GM21717 (cell line): ENCODE results near the gene VCAN.

Experiments
- ATAC-seq: cut with Tn5 transposase; IDR thresholded peaks from one replicate; pipeline ENCODE4 v1.9.1; 2021; ENCODE audit warnings: mild to moderate bottlenecking, moderate library complexity; ENCODE audit not compliant: unreplicated experiment

The VCAN gene

DNA sequence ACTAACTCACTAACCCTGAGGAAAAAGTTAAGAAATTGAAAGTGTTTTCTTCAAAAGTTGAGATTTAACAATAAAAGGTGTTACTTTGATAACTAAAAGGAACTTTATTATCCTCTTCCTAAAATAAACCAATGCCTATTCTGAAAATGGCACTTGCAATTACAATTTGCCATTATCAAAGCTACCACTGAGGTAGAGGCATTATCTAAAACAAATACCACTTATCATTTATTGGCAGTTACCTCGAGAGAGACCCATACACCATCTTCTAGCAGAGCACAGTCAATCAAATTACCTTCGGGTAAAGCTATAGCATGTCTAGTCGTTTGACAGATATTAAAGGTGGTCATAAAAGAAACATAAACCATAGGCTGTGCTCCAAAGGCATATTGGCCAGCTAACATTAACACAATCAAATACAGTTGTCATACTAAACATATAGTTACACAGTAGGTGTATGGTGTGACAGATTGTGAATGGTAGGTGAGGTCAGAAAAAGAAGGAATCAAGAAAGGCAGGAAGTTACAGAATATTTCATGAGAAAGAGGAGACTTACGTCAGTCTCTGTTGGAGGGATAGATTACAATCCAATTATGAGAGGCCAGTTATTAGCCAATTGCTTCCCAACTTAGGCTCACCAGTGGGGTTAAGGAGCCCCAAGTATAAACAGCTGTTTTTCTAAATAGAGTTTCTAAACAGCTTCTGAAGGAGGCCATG is 56.3 kb downstream of the VCAN start:
- ATAC-seq = no peak

DNA sequence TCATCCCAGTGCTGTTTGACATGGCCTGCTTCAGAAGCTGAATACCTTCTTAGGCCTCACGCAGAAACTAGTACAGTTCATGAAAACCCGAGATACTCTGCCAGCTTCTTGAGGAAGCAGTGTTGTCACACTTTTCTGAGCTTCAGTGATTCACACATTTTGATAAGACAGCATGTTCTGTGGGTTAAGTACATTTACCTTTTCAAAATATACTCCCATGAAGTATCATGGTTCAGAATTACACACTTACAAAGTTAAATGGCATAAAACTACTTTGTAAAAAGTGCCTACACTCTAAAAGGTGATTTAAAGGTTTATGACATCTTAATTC is 56.9 kb downstream of the VCAN start:
- ATAC-seq = no peak

DNA sequence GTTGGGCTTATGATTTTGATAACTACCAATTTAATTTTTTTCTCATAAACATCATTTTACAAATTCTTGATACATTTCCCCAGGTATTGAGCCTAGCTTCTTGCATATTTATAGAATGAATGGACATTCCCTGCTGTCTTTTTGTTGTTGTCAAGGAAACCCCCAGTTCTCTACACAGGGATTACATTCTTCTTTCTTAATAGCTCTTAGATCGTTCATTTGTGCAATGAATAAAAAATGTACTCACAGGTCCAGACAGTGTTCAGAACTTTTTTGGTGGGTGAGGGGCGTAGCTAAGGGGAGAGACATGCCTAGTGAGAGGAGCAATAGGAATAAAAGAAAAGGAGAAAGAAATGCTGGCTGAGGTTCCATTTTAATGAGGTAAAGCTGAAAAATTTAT is 58.6 kb downstream of the VCAN start:
- no peak for ATAC-seq

DNA sequence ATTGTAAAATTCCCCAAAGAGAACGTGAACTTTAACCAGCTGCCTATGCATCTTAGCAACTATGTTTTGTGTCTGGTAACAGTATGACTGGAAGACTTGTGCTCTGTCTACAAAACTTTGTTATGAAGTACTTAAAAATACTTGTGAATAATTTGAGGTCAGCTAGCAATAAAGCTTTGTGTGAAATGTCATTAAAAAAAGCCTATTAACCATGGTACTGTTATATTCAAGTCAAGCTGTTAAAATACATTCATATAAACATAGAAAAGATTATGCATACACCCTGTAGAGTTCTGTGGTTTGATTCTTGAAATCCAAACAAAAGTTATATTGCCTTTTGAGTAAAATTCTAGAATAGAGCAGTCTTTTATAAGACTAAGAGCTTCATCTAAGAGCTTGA is 60.1 kb downstream of the VCAN start:
- no peak for ATAC-seq

DNA sequence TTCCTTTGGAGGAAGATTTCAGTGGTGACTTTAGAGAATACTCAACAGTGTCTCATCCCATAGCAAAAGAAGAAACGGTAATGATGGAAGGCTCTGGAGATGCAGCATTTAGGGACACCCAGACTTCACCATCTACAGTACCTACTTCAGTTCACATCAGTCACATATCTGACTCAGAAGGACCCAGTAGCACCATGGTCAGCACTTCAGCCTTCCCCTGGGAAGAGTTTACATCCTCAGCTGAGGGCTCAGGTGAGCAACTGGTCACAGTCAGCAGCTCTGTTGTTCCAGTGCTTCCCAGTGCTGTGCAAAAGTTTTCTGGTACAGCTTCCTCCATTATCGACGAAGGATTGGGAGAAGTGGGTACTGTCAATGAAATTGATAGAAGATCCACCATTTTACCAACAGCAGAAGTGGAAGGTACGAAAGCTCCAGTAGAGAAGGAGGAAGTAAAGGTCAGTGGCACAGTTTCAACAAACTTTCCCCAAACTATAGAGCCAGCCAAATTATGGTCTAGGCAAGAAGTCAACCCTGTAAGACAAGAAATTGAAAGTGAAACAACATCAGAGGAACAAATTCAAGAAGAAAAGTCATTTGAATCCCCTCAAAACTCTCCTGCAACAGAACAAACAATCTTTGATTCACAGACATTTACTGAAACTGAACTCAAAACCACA is 67.4 kb downstream of the VCAN start:
- ATAC-seq = peak; percentile 87

DNA sequence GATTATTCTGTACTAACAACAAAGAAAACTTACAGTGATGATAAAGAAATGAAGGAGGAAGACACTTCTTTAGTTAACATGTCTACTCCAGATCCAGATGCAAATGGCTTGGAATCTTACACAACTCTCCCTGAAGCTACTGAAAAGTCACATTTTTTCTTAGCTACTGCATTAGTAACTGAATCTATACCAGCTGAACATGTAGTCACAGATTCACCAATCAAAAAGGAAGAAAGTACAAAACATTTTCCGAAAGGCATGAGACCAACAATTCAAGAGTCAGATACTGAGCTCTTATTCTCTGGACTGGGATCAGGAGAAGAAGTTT is 67.9 kb downstream of the VCAN start:
- no peak for ATAC-seq

DNA sequence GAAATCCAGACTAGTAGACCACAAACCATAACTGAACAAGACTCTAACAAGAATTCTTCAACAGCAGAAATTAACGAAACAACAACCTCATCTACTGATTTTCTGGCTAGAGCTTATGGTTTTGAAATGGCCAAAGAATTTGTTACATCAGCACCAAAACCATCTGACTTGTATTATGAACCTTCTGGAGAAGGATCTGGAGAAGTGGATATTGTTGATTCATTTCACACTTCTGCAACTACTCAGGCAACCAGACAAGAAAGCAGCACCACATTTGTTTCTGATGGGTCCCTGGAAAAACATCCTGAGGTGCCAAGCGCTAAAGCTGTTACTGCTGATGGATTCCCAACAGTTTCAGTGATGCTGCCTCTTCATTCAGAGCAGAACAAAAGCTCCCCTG is 68.6 kb downstream of the VCAN start:
- ATAC-seq = no peak

DNA sequence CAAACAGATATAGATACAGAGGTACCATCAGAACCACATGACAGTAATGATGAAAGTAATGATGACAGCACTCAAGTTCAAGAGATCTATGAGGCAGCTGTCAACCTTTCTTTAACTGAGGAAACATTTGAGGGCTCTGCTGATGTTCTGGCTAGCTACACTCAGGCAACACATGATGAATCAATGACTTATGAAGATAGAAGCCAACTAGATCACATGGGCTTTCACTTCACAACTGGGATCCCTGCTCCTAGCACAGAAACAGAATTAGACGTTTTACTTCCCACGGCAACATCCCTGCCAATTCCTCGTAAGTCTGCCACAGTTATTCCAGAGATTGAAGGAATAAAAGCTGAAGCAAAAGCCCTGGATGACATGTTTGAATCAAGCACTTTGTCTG is 69.2 kb downstream of the VCAN start:
- ATAC-seq = no peak

DNA sequence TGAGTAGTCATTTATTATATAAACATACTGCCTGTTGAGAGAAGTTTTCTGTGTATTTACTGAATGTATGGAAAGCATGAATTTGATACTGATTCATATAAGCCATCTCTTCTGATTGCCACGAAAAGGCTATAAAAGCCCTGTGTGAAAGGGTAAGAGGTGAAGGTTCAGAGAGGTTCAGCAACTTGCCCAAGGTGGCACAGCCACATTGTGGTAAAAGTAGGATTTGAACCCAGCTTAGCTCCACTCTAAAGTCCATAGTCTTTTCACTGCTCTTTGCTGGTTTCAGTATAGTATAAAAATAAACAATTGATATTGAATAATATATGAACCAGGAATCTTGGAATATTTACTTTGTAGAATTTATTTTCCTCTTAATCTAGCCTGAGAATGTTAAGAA is 71.3 kb downstream of the VCAN start:
- no peak for ATAC-seq

DNA sequence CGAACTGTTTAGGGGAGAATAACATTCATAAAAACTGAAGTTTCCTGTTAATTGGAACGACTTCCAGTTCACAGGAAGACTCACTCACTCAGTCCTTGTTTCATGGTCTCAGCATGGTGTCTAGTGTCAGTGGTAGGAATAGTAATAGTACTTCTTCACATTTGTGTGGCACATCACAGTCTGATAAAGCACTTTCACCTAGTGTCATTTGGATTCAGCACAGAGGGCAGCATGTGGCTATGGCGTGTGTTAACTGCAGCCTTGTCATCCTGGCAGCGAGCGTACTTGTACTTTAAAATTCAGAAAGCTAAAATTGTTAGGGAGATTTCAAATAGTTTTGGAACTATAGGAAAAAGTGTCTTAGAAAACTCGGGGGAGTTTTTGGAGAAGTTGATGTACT is 72.4 kb downstream of the VCAN start:
- ATAC-seq = no peak

DNA sequence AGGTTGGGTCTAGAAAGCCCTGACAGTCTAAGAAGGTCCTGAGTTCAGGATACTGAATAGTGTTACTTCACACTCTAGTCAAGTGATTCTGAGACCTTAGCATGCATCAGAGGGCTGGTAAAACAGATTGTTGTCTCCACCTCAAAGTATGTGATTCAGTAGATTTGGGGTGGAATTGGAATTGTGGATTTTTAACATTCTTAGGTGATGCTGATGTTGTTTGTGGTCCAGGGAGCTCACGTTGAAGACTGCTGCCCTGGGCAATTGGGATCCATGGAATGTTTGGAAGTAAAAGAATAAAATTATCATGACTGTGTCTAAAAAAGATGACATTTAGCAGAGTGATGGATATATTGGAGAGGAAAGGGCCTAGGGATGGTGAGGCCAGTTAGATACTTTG is 75.6 kb downstream of the VCAN start:
- ATAC-seq = no peak

DNA sequence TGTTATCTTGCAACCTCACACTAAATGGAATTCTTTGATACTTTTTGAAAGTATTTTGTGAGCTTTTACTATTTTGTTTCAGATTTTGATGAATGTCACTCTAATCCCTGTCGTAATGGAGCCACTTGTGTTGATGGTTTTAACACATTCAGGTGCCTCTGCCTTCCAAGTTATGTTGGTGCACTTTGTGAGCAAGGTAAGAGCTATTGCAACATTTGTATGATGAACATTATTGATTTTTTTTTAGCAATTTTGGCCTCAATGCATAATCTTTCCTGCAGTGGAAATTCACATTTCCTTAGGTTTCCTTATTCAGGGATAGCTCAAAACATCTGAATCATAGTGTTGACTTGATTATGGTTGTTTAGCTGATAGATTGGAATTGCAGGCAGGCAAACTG is 76.3 kb downstream of the VCAN start:
- no peak for ATAC-seq

DNA sequence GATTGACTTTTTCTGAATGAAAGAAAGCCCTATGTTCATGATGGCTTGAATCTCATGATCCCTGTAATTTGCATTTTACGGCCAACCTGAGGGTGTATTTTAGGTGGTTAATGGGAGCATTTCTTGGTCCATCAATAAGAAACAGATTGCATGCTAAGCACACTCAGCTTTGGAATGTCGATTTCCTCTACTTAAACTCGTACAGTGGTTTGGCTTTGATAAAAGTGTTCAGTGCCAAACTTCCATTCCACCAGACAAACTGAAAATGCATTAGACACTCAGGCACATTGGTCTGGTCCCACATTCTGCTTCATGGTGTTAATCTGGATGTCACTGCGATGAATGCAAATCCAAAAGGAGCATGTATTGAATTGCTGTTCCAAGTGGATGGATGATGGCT is 77.0 kb downstream of the VCAN start:
- no peak for ATAC-seq

DNA sequence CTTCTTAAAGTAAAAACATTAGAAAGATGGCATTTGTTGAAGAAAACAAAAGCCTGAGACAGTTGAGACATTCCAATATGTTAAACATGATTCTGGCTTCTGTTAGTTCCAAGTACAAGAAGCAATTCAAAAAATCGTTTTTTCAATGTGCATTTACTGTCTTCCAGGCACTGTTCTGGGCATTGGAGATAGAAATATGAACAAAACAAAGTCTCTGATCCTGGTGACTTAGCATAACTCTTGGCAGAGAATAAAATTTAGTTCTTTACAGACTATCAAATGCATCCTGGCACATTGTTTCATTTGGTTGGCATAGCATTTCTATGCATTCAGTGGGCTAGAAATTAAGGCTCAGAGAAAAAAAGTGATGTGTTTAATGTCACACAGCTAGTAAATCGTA is 77.5 kb downstream of the VCAN start:
- no peak for ATAC-seq

DNA sequence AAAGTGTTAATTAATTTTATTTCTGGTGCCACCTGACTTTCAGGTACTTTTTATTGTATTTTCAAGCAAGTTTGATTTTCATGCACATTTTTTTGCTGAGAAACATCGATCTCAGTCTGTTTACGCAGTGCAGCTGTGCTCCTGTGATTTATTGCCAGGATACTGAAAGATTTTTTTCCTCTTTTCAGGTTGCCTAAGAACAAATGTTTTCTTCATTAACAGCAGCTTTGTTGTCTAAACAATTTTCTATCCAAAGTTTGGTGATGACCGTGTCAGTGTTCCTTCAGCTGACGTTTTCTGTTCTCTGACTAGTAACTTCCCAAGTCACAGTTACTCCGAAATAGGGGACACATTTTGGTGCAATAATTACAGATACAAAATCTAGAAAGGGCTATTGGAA is 78.1 kb downstream of the VCAN start:
- no peak for ATAC-seq

DNA sequence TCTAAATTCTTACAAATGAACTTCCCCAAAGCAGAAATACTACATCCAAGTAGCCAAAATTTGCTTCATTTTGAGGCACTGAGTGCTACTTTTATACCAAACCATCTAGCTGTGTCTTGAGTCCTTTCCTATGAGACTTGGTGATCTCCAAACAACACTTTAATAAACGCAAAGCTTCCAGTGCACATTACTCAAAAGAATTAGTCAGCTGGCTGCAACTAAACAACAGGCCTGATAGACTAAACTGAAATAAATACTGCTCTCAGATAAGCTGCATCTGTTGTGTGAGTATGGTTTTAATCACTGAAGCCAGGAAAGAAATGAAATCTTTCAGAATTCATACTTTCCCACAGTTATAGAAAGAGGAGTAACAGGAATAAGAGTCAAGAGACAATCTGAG is 80.3 kb downstream of the VCAN start:
- ATAC-seq = no peak

DNA sequence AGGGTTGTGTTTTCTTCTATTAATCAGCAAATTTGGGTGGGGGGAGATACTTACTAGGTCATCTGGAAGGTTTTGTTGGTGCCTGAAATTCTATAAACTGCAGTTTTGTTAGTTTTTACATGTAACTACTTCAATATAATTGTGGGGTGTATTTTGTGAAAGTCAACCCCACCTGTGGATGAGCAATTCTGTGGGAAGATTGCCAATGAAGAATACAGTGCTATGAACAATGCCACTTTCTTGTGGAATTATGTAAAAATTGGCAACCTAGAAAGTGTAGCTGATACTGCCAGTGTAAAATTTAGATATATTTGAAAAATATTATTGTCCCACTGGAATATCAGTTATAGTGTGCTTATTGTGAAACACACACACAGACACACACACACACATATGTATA is 80.7 kb downstream of the VCAN start:
- no peak for ATAC-seq

DNA sequence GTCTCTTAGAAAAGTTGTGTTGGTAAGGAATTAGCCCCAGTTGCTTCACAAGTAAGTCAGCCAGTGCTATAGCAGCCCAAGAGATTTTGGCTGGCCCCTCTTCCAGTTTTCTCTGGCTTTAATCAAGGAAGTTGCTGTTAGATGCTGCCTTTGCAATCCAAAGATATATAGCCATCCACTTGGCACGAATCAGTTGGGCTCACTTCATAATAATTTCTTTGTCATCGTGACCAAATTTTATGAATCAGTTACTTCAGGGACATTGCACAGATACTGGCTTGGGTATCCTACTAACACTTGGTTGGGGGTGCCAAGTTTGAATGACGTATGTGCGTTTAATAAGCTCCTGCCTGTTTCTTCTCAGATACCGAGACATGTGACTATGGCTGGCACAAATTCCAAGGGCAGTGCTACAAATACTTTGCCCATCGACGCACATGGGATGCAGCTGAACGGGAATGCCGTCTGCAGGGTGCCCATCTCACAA is 81.5 kb downstream of the VCAN start:
- no peak for ATAC-seq

DNA sequence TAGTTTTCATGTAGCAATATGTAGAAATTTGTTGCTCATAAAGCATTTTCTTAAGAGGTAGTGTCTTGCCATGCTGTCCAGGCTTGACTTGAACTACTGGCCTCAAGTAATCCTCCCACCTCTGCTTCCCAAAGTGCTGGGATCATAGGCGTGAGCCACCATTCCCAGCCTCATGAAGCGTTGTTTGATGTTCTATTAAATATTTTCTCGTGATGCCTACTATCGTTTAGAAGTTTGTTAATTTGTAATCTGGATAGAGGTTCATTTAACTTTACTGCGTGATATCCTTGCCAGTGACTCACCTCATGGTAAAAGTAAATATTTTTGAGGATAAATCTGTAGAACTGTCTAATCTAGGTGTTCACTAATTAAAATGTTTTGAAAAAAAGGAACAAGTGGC is 82.6 kb downstream of the VCAN start:
- no peak for ATAC-seq

DNA sequence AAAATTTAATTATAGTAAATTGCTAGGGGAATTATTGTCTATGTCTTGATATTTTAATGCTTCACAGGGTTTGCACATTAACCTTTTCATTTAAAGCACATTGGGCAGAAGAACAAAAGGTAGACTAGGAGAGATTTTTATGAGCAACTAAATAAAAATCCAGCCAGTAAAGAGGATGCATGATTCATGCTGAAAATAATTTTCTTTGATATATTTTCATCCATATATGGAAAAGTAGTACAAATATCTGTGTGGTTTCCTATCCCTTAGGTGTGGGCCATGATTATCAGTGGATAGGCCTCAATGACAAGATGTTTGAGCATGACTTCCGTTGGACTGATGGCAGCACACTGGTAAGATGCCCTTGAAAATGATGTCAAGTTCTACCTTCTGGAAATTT is 83.1 kb downstream of the VCAN start:
- no peak for ATAC-seq

DNA sequence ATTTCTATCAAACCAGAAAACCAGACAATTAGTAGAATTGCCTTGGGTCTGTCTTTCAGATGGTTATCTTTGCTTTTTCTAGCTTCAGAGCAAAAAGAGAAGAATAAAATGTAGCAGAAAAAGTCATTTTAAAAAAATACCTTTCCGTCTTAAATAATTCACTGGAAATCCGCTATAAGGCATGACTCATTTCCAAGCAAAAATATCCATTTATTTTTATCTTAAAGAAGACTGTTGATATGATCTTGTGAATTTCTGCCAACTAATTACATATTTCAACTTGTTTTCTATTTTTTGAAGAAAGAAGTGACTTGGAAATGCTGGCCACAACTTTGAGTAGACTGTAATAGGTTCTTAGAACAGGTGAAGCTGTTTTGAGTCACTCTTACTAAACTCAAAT is 83.7 kb downstream of the VCAN start:
- no peak for ATAC-seq

DNA sequence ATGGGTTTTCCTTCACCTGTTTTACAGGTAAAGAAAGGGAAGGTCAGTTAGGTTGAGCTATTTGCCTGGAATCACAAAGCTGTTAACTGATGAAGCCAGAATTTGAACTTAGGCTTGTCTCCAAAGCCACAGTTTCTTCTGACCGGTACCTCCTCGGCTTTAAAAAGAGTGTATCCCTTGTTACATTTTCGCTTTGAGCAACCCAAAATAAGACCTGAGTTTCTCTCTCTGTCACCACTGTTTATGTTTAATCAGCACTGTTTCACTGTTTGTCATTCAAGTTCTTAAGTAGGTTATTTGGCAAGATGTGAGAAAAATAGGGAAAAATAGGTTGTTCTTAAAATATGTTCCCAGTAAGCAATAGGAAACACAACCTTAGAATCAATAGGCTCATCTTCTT is 84.6 kb downstream of the VCAN start:
- ATAC-seq = no peak

DNA sequence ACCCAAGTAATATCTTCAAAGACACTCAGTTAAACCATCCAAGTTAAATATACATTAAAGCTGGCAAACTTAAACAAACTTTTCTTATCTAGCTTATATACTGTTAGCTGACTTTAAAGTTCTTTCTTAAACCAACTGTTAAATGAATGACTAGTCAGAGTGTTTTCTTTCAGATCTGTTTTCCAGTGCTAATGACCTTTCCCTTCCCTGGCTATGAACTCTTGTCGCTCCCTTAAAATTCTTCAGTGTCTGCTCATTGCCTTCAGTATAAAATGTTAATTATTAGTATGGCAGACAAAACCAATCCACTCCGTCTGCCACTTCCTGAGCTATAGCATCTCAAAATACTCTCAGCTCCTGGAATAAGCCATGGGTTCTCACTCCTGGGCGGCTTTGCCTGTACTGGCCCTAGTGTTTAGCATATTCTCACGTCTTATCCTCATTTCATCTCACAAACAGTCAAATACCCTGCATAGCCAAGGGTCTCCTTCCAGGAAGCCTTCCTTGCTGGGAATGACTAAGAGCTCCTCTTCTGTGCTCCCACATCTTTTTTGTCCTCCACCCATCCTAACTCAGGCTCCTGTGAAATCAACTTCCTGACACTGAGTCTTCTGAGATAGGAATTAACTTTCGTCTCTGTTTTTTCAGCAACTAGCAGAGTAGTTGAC is 87.7 kb downstream of the VCAN start:
- ATAC-seq = no peak
